ENCODE results near the gene YIPF5. TPM values are rescaled to one million over a fixed set of nuclear protein-coding genes. Genes with fewer than 3 reads are reported as not detected.

YIPF5 gene
- total RNA-seq, 1 donor from 2014 or later, result 65.6 TPM

DNA sequence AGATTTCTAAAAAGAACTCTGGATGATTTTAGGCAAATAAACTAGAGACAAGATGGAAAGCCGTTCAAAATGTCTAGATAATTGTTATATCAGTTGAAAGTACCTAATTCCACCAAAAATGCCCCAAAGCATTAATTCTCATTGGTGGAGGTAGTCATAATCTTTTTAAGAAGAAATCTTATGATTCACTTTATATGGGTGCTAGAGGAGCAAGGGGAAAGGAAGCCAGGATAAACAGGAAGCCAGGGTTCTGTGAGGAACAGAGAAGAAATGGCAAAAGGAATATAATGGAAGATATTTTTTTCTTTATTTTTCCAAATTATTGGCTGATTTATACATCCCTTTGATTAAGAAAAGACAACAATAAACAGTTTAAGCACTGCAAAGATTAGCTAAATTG, 7.8 kb downstream of the YIPF5 start:
- Histone ChIP-seq H3K27ac (no peak overlapping the region), H3K79me2 (ENCODE audit: low read depth) (peaks cover 8% of the 10 kb centered on the region), H3F3A (ENCODE audit: low read depth) (no peaks in the 10 kb centered on the region), H3K9me3 (ENCODE audit: low read depth) (no peaks in the 10 kb centered on the region), H3K4me1 (no peaks in the 10 kb centered on the region), H3K4me2 (no peak overlapping the region), H3K4me3 (no peak overlapping the region), H4K20me1 (ENCODE audit: low read depth) (no peaks in the 10 kb centered on the region), H3K27me3 (no peaks in the 10 kb centered on the region), H3K9ac (no peak overlapping the region), H3K36me3 (peaks cover 29% of the 10 kb centered on the region), H2AFZ (replicated peaks) (no peak overlapping the region)
- Mint-ChIP-seq H3K36me3 (peaks cover 14% of the 10 kb centered on the region), H3K27ac (no peak overlapping the region), H3K4me1 (no peaks in the 10 kb centered on the region), H3K27me3 (ENCODE audit: insufficient read depth, low read depth) (no peaks in the 10 kb centered on the region), H3K9me3 (no peaks in the 10 kb centered on the region), H3K4me3 (no peak overlapping the region)
- TF ChIP-seq, protein P1, sequence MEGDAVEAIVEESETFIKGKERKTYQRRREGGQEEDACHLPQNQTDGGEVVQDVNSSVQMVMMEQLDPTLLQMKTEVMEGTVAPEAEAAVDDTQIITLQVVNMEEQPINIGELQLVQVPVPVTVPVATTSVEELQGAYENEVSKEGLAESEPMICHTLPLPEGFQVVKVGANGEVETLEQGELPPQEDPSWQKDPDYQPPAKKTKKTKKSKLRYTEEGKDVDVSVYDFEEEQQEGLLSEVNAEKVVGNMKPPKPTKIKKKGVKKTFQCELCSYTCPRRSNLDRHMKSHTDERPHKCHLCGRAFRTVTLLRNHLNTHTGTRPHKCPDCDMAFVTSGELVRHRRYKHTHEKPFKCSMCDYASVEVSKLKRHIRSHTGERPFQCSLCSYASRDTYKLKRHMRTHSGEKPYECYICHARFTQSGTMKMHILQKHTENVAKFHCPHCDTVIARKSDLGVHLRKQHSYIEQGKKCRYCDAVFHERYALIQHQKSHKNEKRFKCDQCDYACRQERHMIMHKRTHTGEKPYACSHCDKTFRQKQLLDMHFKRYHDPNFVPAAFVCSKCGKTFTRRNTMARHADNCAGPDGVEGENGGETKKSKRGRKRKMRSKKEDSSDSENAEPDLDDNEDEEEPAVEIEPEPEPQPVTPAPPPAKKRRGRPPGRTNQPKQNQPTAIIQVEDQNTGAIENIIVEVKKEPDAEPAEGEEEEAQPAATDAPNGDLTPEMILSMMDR (IDR thresholded peaks at IDR 0.05), result no peak
- no peak for TF ChIP-seq EZH2phosphoT487 (IDR thresholded peaks at IDR 0.05)
- TF ChIP-seq EZH2 (IDR thresholded peaks at IDR 0.05), result no peak
- DNase-seq (ENCODE audit: low spot score), result no peak

DNA sequence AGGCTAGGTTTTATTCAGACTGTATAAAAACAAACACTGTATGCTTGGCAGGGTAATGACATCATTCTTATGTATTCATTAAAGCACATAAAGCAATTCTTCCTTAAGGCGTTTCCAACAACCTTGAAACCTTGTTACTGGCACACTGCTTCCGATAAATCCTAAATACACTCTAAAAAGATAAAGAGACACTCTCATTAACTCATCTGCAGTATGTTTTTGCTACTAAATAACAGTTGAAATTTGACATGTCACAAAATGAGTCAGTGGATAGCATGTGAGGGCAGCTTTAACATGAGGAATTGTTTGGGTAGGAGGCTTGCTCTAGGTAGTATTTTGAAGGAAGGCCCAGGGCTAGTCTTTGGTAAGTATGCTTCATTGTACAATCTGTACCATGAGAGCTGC, 13.7 kb downstream of the YIPF5 start:
- H3K4me2 ChIP-seq, result no peak overlapping the region
- TF ChIP-seq, protein P1 (IDR thresholded peaks at IDR 0.05), result no peak
- no peak for TF ChIP-seq EZH2 (IDR thresholded peaks at IDR 0.05)
- no peak for TF ChIP-seq EZH2phosphoT487 (IDR thresholded peaks at IDR 0.05)
- no peaks in the 10 kb centered on the region for H3K79me2 ChIP-seq (ENCODE audit: low read depth)
- H3K27me3 Mint-ChIP-seq (ENCODE audit: insufficient read depth, low read depth), result no peaks in the 10 kb centered on the region
- H2AFZ ChIP-seq (replicated peaks), result no peak overlapping the region
- H4K20me1 ChIP-seq (ENCODE audit: low read depth), result no peaks in the 10 kb centered on the region
- no peak overlapping the region for H3K27ac Mint-ChIP-seq
- no peak overlapping the region for H3K9ac ChIP-seq
- H3K4me3 Mint-ChIP-seq, result no peak overlapping the region
- no peaks in the 10 kb centered on the region for H3K4me1 ChIP-seq
- H3K36me3 Mint-ChIP-seq, result peaks cover 8% of the 10 kb centered on the region
- no peaks in the 10 kb centered on the region for H3F3A ChIP-seq (ENCODE audit: low read depth)
- no peaks in the 10 kb centered on the region for H3K27me3 ChIP-seq
- H3K27ac ChIP-seq, result peak overlapping the region; percentile 23
- H3K9me3 Mint-ChIP-seq, result no peaks in the 10 kb centered on the region
- no peak overlapping the region for H3K4me3 ChIP-seq
- H3K4me1 Mint-ChIP-seq, result no peaks in the 10 kb centered on the region
- DNase-seq (ENCODE audit: low spot score), result no peak
- H3K36me3 ChIP-seq, result peaks cover 13% of the 10 kb centered on the region
- H3K9me3 ChIP-seq (ENCODE audit: low read depth), result no peaks in the 10 kb centered on the region

DNA sequence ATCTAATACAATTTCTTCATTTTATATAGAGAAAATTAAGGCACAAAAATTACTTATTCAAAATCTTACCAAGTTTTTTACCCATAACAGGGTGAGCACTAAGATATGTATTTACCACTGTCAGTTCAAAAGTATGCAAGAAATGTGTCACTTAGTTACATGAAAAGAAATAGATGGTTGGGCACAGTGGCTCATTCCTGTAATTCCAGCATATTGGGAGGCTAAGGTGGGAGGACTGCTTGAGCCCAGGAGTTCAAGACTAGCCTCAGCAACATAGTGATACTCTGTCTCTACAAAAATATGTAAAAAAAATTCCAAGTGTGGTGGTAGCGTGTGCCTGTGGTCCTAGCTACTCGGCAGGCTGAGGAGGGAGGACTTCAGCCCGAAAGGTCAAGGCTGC, 19.4 kb downstream of the YIPF5 start:
- Histone ChIP-seq H4K20me1 (ENCODE audit: low read depth) (no peaks in the 10 kb centered on the region), H3K4me2 (no peak overlapping the region), H3K9ac (no peak overlapping the region), H3K36me3 (no peaks in the 10 kb centered on the region), H3K79me2 (ENCODE audit: low read depth) (no peaks in the 10 kb centered on the region), H3K27me3 (no peaks in the 10 kb centered on the region), H3K4me3 (no peak overlapping the region), H3K4me1 (peaks cover 3% of the 10 kb centered on the region), H3K27ac (no peak overlapping the region), H3K9me3 (ENCODE audit: low read depth) (no peaks in the 10 kb centered on the region), H3F3A (ENCODE audit: low read depth) (no peaks in the 10 kb centered on the region), H2AFZ (replicated peaks) (no peak overlapping the region)
- Mint-ChIP-seq H3K27ac (no peak overlapping the region), H3K4me1 (no peaks in the 10 kb centered on the region), H3K36me3 (no peaks in the 10 kb centered on the region), H3K9me3 (no peaks in the 10 kb centered on the region), H3K27me3 (ENCODE audit: insufficient read depth, low read depth) (no peaks in the 10 kb centered on the region), H3K4me3 (no peak overlapping the region)
- TF ChIP-seq EZH2phosphoT487 (IDR thresholded peaks at IDR 0.05), result no peak
- no peak for DNase-seq (ENCODE audit: low spot score)

DNA sequence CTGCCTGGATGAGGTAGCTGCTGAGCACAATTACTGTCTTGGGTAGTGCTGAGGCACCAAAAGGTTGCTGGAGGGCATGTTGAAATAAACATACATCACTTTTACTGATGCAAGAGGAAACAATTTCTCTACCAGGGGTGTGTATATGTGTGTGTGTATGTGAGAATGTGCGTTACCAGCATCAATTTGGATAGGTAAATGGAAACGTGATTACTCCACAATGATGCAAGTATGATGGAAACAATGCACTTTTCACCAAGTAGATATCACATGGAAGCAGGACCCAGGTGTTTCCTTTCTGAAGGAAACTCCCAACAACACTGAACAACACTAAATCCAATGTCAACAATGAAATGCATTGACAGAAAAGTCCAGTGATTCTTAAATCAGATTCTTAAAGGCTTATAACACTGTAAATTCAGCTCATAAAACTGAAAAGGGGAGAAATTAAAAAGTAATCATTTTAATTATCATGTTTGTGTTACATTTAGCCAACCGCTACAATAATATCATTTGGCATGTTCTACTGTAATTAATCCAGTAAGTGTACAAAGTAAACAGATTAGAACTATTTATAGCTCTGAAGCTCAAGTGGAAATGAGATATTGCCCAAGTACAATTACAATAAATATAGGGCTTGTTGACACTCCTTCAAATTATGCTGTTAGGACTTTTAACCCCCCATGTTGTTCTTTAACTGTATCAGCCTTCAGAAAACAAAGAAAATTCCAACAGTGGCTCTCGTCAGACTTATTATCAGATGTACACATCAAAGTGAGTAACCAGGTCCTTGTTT, 25.3 kb downstream of the YIPF5 start:
- no peak overlapping the region for H3K27ac Mint-ChIP-seq
- Histone ChIP-seq H4K20me1 (ENCODE audit: low read depth) (no peaks in the 10 kb centered on the region), H3K9ac (no peak overlapping the region), H3K4me2 (peak overlapping the region; percentile 30), H3K9me3 (ENCODE audit: low read depth) (no peaks in the 10 kb centered on the region), H3K36me3 (no peaks in the 10 kb centered on the region), H3K4me3 (no peak overlapping the region), H3K27ac (no peak overlapping the region), H2AFZ (replicated peaks) (no peak overlapping the region), H3F3A (ENCODE audit: low read depth) (no peaks in the 10 kb centered on the region), H3K4me1 (peaks cover 26% of the 10 kb centered on the region), H3K79me2 (ENCODE audit: low read depth) (no peaks in the 10 kb centered on the region), H3K27me3 (no peaks in the 10 kb centered on the region)
- H3K36me3 Mint-ChIP-seq, result no peaks in the 10 kb centered on the region
- H3K27me3 Mint-ChIP-seq (ENCODE audit: insufficient read depth, low read depth), result peaks cover 2% of the 10 kb centered on the region
- H3K4me1 Mint-ChIP-seq, result peaks cover 18% of the 10 kb centered on the region
- no peak for DNase-seq (ENCODE audit: low spot score)
- H3K9me3 Mint-ChIP-seq, result no peaks in the 10 kb centered on the region
- no peak overlapping the region for H3K4me3 Mint-ChIP-seq
- TF ChIP-seq EZH2 (IDR thresholded peaks at IDR 0.05) (no peak), EZH2phosphoT487 (IDR thresholded peaks at IDR 0.05) (no peak)
- TF ChIP-seq, protein P1 (IDR thresholded peaks at IDR 0.05), result no peak

Data from neural progenitor cell (in vitro differentiated cells).